ENCODE data around the gene STXBP1.

STXBP1 gene

DNA sequence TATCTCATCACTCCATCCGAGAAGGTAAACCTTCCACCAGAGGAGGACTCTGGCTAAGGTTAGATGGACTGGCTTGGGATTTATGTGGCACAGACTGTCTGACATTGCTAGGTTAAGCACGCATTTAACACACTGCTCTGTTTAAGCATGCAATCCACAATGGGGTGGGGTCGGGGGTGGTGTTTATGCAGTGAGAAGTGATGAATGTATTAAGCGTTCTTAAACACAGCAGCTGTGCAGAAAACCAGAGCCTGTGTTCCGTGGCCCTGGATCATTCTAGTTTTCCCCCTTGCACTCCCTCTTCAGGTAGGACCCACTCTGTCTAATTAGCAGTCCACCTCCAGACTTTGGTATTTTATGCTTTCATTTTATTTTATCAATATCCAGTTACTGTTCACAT, 46.4 kb downstream of the STXBP1 start:
- DNase-seq (ENCODE audit: low spot score): no peak

DNA sequence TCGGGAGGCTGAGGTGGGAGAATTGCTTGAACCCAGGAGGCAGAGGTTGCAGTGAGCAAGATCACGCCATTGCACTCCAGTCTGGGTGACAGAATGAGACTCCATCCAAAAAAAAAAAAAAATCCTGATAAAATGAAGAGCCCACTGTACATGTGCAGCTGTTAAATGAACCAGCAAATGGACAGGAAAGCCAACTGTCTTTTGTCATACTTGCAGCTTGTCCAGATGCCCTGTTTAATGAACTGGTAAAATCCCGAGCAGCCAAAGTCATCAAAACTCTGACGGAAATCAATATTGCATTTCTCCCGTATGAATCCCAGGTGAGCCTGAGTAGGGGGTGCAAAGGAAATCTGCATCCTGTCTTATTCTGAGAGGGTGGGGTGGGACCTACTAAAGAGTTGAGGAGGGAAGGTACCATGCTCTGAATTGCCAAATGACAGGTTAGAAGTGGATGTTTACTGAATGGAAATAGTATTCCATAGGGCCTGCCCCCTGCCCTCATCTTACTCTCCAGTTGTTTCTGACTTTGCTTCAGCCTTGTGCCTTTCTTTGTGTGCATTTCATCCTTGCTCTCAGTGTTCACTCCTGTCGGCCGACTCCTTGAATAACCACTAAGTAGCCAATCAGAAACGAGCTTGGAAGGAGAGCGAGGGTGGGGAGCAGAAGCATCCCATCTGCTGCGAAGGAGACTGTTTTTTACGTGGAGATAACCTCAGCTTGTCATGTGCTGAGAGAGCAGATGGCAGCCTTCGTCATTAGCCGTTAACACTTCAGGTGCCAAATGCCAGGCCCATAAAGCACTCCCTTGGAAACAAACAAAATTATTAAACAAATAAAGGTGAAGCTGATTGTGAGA, 49.0 kb downstream of the STXBP1 start:
- DNase-seq (ENCODE audit: low spot score): no peak

DNA sequence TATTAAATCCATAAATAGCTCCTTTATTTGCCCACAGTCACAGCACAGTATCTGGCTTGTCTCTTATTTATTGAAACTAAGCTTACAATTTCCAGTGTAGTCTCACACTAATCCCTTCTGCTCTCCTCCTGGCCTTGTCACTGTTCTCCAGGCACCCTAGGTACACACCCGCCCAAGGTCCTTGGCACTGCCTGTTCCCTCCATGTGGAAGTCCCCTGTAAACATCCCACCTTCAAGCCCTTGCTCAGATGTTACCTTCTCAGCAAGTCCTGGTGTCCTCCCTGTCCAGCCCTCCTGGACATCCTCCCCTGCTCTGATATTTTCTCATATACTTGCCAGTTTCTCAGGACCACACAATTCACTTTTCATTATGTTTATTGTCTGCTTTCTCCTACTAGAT, 50.5 kb downstream of the STXBP1 start:
- DNase-seq (ENCODE audit: low spot score): no peak

DNA sequence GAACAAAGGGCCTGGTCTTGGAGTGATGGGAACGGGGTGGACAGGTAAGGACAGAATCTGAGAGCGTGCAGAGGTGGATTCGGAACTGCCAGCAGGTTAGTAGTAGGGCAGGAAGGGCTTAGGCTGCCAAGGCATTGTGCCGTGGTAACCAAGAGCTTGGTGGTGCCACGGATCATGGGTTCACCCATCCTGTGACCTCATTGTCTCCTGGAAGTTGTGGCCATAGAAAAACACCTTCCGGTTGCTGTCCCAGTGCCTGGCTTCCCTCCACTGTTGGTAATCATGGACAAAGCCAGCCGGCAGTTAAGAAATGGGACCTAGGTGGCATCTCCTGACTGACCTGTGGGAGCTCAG, 52.2 kb downstream of the STXBP1 start:
- no peak for DNase-seq (ENCODE audit: low spot score)

DNA sequence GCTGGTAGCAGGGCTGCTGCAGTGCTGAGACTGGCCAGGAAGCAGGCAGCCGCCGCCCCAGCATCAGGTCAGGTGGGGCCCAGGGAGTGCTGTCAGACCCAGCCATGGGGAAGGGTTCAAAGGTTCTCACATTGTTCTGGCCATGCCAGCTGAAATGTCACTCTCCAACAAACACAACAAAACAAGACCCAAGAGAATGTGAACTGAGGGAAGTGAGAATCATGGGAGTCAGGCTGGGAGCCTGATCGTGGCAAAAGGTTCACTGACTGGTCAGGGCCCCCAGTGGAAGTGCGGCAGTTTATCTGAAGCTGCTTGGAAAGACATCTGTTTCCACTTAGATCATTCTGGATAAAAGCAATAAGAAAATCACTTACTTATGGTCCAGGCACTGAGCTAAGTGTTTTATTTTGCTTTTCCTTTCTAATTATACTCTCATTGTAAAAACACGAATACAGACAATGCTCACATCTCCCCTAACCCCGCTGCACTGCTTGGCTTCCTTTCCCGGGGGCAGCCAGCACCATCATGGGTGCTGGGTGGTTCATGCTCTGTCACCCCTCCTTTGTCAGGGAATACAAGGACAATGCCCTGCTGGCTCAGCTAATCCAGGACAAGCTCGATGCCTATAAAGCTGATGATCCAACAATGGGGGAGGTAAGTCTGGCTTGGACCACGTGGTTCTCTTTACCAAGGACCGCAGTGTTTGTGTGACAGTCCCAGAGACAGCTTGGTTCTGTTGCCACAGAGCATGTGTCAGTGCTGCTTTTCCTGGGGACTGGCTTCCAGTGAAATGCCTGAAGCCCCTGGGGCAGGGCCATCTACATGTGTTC, 52.8 kb downstream of the STXBP1 start:
- no peak for DNase-seq (ENCODE audit: low spot score)

DNA sequence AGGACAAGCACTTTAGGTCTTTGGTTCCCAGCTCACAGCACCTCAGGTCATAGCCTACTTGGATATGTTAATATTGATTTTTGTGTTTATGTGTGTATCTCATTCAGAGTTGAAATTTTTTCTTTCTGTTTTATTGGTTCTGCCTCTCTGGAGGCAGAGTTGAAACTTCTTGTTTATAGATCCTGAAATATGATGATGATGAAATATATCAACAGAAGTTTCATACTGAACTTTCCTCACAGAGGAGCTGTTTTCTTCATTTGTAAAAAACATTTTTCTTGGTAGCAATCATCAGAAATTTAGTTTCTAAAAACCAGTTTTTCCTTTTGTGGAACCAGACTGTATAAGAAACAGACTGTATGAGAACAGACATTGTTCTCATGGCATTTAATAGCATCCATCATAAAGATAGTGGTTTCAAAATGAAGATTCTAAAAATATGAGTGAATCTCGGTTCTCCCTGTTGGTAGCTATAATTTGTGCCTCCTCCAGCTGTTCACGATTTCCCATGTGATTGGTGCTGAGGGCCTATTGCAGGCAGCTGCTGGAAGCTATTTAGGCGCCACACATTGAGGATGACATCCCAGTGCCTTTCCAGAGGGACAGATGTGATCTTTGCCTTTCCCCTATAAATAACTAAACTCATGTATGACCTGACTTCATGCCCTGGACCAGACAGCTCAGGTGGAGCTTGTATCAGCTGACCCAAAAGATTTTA, 55.2 kb downstream of the STXBP1 start:
- DNase-seq (ENCODE audit: low spot score): no peak

DNA sequence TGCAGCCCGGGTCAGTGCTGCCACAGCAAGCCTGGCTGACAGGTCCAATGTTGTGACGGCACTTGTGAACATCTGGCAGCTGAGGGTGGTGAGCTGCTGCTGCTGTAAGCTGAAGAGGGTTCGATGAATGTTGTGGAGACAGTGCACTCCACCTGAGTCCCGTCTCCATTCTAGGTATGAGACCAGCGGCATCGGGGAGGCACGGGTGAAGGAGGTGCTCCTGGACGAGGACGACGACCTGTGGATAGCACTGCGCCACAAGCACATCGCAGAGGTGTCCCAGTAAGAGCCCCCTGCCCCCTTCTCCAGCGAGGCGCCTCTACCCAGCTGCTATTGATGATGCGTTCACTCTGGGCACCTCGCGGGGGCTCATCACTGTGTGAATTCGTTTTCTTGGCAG, 55.8 kb downstream of the STXBP1 start:
- DNase-seq (ENCODE audit: low spot score): no peak

DNA sequence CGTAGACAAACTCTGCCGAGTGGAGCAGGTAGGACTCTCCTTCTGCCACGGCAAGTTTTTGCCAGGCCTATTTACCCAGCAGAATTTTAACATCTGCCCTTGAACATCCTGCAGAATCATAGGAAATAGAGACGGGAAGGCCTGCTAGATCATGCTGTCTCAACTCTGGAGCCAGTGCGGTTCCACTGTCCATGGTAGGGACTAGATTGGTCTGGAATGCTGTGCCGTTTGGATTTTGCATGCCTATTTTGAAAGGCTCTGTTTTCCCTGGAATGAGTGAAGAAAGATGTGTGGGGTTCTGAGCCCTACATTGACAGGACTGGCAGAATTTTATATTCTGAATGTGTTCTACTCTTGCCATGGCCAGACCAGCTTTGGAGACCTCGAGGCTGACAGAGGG, 61.2 kb downstream of the STXBP1 start:
- DNase-seq (ENCODE audit: low spot score): no peak

DNA sequence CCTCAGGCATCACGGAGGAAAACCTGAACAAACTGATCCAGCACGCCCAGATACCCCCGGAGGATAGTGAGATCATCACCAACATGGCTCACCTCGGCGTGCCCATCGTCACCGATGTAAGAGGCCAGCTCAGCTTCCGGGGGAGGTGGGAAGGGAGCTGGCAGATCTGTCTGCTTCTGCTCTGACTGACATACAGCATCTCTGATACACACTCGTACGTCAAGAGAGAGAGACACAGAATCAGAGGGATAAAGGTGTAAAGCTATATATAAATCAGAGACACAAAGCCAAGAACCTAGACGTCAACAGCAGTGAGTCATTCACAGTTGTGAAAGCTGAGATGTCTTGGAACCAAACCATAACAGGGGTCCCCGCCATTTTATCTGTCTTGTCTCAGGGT, 64.6 kb downstream of the STXBP1 start:
- peak; percentile 41 for DNase-seq (ENCODE audit: low spot score)

DNA sequence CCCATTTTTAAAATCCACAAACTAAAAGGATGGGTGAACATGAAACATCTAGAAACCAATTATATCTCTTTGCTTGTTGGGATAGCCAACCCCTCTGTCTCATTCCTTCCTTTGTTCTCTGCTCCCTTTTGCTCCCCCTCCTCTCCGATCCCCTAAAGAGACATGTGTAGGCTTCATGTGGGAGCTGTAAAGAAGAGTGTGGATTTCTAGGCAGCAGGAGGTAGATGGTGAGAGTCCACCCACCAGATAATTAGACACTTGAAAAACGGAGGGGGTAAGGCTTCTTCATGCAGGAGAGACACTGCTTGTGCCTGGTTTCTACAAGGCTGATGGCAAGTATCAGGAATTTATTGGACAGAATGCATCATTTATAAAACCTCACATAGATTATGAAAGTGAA, 67.4 kb downstream of the STXBP1 start:
- DNase-seq (ENCODE audit: low spot score): peak; percentile 75

DNA sequence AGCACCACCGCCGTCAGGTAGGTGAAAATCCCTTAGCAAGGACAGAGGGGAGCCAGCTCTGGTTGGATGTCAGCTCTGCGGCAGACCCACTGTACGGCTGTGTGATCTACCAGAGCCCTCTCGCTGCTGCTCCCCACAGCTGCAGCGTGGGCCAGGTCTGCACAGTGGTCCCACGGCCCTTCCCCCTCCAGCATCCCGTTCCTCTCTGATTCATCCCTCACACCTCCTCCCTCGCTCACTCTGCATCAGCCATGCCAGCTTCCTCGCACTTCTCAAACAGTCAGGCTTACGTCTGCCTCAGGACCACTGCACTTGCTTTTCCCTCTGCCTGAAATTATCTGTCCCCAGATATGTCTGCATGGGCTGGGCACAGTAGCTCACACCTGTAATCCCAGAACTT, 68.1 kb downstream of the STXBP1 start:
- no peak for DNase-seq (ENCODE audit: low spot score)

DNA sequence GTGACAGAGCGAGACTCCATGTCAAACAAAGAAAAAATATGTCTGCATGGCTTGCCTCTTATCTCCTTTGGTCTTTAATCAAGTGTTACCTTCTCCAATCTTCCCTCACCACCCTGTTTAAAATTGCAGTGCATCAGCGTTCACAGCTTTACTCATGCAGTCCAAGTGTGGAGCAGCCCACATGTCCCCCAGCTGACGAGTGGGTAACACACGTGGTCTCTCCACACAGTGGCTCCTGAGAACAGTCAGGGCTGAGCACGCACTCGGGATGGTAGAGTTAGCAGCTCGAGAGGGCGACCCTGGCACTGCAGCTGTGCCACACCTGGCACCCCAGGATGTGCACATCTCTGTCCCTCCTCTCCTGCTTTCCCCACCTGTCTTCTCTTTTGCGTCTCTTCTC, 68.8 kb downstream of the STXBP1 start:
- no peak for DNase-seq (ENCODE audit: low spot score)

DNA sequence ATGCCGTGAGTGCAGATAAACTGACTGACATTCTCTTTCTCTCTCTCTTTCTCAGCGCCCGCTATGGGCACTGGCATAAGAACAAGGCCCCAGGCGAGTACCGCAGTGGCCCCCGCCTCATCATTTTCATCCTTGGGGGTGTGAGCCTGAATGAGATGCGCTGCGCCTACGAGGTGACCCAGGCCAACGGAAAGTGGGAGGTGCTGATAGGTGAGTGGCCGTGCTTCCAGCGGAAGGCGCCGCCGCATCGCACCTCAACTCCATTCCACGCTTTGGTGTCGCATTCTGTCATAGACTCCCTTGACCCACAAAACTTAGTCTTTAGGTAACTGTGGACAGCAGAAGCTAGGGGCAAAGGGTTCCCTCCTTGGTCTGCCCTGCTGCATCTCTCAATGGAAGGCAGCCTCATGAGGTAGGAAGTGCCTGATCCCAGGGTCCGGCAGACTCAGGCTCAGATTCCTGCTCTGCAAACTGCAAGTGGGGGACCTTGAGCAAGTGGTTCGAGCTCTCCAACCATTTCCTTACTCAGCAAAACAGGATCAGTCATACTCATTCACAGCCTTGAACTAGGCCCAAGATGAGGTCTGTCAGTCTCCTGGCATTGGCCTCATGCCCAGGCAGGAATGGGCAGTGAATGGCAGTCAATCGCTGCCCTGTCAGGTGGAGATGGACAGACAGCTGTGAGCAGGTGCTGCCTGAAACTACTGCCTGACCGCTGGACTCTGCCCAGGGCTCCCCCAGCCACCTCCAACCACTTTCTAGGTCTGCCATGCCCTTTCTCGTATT, 70.5 kb downstream of the STXBP1 start:
- no peak for DNase-seq (ENCODE audit: low spot score)

DNA sequence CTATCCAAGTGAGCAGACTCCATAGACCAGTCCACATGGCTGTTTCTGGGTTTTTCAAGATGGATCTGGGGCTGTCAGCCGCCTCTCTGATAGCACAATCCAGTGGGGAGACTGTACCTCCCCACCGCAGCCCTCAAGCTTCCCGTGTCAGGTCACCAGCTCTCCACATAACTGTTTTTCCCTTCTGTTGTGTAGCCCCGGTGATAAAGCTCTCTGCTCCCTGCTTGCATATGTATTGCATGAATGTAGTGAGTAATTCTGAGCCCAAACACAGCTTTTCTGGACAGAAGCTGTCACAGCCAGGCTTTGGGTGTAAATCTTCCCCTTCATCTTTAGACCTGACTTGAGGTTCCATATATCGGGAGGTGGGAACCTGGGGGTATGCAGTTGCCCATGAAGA, 71.6 kb downstream of the STXBP1 start:
- no peak for DNase-seq (ENCODE audit: low spot score)

DNA sequence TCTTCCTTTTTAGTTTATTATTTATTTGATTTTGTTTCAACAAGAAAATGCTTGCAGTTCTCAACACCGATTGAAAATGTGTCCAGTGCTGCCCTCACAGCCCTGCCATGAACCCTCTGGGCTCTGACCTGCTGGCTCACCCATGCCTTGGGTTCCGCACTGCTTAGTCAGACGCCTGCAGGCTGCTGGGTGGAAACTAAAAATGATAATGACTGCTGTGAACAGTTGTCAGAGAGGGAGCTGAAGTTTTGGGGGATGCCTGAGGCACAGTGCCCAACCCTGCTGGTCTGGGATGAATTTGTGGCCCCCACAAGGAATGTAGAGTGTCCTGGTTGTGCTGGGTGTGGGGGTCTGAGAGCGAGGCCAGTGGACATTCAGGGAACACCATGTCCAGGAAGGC, 72.5 kb downstream of the STXBP1 start:
- no peak for DNase-seq (ENCODE audit: low spot score)

DNA sequence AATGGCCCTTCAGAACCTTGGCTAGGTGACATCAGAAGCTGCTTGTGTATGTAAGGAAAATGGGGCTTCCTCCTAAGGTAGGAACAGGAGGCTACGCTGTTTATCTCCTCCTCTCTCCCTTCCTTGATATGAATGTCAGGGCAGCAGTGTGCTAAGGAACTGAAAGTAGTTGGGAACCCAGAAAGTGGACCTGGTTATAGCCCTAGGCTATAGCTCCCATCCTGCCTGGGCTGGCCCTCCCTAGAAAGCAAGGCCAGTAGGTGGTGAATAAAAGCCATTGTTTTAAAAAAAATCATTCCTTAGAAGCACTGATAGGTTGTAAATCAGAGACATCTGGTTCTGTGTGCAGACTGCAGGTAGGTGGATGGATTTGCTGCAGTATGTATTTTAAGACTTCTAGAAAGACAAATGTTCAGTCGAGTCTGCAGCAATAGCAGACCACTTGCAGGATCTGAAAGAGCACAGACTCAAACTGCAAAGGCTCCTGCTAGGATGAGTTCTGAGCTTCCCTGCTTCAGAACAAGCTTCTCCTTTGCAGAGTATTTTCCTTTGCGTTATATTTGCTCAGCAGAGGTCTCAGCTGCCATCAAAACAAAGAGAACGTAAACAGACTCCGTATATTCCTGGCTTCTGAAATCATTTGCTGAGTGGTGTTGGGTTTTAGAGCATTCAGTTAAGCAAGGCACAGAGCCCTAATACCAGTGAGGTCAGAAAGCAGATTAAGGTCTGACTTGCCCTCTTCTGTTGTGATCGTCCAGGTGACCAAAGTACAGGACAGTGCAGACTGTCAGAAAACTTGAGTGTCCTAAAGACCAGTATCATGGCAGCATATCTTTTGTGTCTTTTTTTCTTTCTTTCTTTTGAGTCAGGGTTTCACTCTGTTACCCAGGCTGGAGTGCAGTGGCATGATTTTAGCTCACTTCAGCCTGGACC, 74.7 kb downstream of the STXBP1 start:
- DNase-seq (ENCODE audit: low spot score): no peak

DNA sequence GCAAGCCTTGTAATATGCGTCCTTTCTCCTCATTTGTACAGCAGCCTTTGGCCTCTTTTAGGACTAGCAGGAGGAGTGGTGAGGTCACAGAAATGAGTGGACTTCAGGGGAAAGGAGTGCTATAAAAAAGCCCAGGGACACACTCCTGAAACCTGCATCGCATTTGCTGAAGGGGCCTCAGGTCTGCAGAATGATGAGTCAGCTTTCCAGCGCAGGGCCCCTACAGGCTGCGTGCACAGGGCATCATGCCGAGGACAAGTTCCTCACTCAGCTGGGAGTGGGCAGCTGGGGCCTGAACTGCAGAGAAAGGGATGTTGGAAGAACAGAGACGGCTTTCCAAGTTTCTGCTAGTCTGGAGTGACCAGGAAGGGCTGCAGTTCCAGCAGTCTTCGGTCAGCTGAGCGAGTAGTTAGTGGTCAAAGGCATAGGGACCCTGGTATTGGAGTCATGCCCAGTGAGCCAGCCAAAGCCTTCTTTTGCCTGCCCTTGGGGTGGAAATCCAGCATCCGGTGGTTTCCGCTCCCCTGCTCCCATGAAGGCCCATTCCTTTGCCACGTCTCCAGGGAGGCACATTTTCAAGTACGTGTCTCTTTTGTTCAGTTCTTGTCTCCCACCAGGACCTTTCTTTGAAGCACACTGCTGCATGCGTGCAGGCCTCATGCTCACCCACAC, 77.4 kb downstream of the STXBP1 start:
- DNase-seq (ENCODE audit: low spot score): no peak

DNA sequence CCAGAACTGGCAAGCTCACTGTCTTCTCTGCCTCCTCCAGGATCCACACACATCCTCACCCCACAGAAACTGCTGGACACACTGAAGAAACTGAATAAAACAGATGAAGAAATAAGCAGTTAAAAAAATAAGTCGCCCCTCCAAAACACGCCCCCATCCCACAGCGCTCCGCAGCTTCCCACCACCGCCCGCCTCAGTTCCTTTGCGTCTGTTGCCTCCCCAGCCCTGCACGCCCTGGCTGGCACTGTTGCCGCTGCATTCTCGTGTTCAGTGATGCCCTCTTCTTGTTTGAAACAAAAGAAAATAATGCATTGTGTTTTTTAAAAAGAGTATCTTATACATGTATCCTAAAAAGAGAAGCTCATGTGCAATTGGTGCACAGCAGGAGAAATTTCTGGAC, 78.7 kb downstream of the STXBP1 start:
- no peak for DNase-seq (ENCODE audit: low spot score)

DNA sequence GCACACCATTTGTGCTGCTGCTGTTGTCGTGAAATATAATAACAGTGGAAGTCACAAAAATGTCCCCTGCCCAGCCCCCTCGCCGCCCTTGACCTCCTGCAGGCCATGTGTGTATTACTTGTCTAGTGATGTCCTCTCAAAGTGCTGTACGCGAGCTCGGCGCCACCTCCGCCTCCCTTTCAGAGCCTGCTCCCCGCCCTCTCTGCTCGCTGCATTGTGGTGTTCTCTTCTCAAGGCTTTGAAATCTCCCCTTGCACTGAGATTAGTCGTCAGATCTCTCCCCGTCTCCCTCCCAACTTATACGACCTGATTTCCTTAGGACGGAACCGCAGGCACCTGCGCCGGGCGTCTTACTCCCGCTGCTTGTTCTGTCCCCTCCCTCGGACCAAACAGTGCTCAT, 80.0 kb downstream of the STXBP1 start:
- DNase-seq (ENCODE audit: low spot score): no peak

DNA sequence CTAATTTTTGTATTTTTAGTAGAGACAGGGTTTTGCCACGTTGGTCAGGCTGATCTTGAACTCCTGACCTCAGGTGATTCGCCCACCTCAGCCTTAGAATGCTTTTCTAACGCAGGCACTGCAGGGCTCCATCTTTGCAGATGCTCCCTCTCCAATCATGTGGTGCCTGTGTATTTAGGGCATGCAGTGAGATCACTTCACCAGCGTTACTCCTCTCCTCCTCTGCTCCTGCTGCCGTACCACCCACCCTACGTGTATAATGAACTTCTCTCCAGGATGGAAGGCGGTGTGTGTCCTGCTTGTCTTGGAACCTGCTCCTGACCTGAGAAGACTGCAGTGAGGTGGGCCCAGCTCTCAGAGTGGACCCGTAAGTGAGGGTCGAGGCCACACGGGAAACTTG, 81.1 kb downstream of the STXBP1 start:
- DNase-seq (ENCODE audit: low spot score): peak; percentile 61
